KOPT-K1 (cell line): ENCODE data around the gene FUT1.
"Not testable (repeated sequence)": the region's sequence is repeated elsewhere in the genome, so short reads cannot be mapped to it uniquely, and the experiment has no call there.

Experiments
- H3K27ac ChIP-seq: fragments of 200-600 bp; sonication (generic); 2 replicates; pipeline ENCODE4 v1.5.1; 2016; ENCODE audit warnings: antibody characterized with exemption, mild to moderate bottlenecking, low read depth, low read length; ENCODE audit not compliant: poor library complexity, severe bottlenecking
- H3K36me3 ChIP-seq: fragments of 200-600 bp; sonication (generic); 2 replicates; pipeline ENCODE4 v1.5.1; 2017; ENCODE audit warnings: antibody characterized with exemption, mild to moderate bottlenecking, low read length, moderate library complexity; ENCODE audit not compliant: insufficient read depth
- H3K9me3 ChIP-seq: fragments of 200-600 bp; sonication (generic); 2 replicates; pipeline ENCODE4 v1.5.1; 2017; ENCODE audit warnings: antibody characterized with exemption, low read length, mild to moderate bottlenecking; ENCODE audit not compliant: insufficient read depth, poor library complexity, severe bottlenecking

The FUT1 gene

DNA sequence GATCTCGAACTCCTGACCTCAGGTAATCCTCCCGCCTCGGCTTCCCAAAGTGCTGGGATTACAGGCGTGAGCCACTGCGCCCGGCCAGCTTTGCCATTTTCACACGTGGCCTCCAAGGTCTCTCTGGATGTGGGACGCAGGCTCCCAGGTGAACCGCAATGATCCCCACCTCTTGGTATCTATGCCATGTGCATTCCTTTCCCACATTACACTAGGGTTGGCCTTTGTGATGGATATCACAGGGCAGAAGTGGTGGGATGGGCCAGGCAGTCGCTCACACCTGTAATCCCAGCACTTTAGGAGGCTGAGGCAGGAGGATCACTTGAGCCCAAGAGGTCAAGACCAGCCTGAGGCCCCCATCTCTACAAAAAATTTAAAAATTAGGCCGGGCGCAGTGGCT is 25.3 kb upstream of the FUT1 start:
- H3K36me3 ChIP-seq, result no peaks in the 10 kb centered on the region
- H3K27ac ChIP-seq, result no peak overlapping the region
- H3K9me3 ChIP-seq, result no peaks in the 10 kb centered on the region

DNA sequence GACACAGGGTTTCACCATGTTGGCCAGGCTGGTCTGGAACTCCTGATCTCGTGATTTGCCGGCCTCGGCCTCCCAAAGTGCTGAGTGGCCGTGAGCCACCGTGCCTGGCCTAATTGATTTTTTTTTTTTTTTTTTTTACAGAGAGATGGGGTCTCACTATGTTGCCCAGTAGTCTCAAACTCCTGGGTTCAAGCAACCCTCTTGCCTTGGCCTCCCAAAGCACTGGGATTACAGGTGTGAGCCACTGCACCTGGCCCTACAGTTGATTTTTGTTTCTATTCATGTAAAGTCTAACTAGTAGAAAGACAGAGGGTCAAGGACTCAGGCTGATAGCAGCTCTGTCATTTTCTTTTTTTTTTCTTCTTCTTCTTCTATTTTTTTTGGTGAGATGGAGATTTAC is 24.7 kb upstream of the FUT1 start:
- Histone ChIP-seq H3K27ac (no peak overlapping the region), H3K36me3 (no peaks in the 10 kb centered on the region), H3K9me3 (no peaks in the 10 kb centered on the region)

DNA sequence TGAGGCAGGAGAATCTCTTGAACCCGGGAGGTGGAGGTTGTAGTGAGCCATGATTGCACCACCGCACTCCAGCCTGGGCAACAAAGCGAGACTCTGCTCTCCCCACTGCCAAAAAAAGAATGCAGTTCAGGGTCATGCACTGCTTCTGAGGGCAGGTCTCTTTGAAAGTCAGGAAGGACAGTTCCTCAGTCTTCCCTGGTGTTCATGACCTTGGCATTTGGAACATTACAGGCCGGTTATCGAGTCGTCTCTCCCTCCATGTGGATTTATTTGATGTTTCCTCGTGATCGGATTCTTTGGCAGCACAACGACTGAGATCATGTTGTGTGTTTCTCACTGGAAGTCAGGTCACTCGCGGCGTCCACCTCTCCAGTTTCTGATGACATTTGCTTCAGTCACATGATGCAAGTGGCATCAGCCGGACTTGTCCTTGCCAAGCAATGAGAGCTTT is 20.1 kb upstream of the FUT1 start:
- H3K36me3 ChIP-seq, result no peaks in the 10 kb centered on the region
- H3K9me3 ChIP-seq, result no peaks in the 10 kb centered on the region
- H3K27ac ChIP-seq, result no peak overlapping the region

DNA sequence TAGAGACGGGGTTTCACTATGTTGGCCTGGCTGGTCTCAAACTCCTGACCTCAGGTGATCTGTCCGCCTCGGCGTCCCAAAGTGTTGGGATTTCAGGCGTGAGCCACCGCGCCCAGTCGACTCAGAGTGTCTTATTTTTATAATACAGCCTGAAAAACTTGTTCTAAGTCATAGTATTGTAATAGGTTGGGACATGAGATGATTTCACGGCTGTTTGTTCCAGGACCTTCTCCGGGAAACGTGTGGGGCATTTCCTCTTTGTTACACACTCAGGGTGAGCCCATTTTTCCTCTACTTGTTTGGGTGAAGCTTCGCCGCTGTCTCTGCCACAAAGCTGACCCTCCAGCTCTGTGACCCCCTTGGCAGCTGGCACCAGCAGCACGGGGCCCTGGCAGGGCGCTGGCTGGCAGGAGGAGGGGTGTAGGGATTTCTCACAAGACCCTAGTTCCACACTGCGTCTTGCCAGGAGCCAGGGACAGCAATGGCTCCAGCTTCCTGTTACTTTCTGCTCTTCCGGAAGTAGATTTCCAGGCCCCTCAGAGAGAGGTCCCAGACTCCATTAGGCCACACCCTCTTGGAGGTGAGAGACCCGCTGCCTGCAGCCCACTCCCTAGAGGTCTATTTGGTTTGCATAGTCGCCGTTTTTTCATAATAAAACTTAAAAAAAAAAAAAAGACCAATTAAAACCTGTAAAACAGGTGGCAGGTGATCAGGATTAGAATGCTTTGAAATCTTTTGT is 18.5 kb upstream of the FUT1 start:
- H3K27ac ChIP-seq, result no peak overlapping the region
- H3K36me3 ChIP-seq, result no peaks in the 10 kb centered on the region
- H3K9me3 ChIP-seq, result no peaks in the 10 kb centered on the region

DNA sequence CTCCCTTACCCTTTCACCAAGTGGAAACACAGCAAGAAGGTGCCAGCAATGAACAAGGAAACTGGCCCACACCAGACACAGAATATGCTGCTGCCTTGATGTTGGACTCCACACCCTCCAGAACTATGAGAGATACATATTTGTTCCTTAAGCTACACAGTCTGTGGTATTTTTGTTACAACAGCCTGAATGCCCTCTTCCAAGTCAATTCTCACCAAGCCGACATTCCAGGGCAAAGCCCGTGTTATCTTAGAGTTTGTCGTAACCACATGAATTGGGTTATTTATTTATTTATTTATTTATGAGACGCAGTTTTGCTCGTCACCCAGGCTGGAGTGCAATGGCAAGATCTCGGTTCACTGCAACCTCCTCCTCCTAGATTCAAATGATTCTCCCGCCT is 17.8 kb upstream of the FUT1 start:
- Histone ChIP-seq H3K9me3 (no peaks in the 10 kb centered on the region), H3K27ac (no peak overlapping the region), H3K36me3 (no peaks in the 10 kb centered on the region)

DNA sequence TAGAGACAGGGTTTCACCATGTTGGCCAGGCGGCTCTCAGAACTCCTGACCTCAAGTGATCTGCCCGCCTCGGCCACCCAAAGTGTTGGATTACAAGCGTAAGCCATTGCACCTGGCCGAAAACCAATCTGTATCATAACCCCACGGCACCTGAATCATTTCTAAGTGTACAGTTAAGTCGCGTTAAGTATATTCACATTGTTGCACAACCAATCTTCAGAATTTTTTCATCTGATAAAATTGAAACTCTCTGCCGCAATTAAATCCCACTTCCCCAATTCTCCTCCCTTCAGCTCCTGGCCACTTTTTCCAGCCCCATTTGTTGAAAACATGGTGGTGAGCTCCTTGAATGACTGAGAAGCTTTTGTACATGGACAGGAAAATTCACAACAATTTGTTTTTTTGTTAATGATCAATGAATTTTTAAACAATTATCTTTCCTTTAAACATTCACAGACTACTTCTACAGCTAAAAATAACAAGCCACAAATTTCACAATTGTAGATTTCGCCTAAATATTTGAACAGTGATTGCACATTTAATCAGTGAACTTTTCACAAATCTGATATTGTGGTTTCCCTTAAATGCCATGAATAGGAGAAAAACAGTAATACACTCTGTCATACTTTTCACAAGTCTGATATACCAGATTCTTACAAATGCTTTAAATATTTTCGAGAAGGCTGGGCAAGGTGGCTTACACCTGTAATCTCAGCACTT is 16.7 kb upstream of the FUT1 start:
- H3K36me3 ChIP-seq, result no peaks in the 10 kb centered on the region
- H3K27ac ChIP-seq, result no peak overlapping the region
- no peaks in the 10 kb centered on the region for H3K9me3 ChIP-seq

DNA sequence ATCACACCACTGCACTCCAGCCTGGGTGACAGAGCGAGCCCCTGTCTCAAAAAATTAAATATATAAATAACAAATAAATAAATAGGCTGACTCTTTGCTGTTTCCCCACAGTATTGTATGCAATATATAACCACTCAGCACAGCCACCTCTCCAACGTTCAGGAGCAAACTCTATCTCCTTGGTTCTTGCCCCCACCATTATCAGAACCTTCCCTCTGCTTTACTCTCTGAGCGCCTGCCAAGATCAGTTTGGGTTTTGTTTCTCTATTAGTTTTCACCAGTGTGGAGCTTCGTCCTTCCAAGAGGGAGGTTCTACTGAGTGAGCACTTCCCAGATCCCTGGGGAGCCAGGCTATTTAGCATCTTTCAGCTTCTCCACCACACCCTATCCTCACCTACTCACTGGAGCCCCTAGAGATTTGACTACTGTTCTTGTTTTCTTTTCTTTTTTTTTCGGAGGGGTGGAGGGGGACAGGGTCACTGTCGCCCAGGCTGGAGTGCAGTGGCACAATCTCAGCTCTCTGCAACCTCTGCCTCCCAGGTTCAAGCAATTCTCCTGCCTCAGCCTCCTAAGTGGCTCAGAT is 15.8 kb upstream of the FUT1 start:
- not testable (repeated sequence) for H3K9me3 ChIP-seq, H3K36me3 ChIP-seq, H3K27ac ChIP-seq

DNA sequence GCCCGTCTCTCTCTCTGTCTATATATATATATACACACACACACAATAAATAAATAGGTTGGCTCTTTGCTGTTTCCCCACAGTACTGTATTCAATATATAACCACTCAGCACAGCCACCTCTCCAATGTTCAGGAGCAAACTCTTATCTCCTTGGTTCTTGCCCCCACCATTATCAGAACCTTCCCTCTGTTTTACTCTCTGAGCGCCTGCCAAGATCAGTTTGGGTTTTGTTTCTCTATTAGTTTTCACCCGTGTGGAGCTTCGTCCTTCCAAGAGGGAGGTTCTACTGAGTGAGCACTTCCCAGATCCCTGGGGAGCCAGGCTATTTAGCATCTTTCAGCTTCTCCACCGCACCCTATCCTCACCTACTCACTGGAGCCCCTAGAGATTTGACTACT is 13.4 kb upstream of the FUT1 start:
- not testable (repeated sequence) for H3K36me3 ChIP-seq, H3K27ac ChIP-seq

DNA sequence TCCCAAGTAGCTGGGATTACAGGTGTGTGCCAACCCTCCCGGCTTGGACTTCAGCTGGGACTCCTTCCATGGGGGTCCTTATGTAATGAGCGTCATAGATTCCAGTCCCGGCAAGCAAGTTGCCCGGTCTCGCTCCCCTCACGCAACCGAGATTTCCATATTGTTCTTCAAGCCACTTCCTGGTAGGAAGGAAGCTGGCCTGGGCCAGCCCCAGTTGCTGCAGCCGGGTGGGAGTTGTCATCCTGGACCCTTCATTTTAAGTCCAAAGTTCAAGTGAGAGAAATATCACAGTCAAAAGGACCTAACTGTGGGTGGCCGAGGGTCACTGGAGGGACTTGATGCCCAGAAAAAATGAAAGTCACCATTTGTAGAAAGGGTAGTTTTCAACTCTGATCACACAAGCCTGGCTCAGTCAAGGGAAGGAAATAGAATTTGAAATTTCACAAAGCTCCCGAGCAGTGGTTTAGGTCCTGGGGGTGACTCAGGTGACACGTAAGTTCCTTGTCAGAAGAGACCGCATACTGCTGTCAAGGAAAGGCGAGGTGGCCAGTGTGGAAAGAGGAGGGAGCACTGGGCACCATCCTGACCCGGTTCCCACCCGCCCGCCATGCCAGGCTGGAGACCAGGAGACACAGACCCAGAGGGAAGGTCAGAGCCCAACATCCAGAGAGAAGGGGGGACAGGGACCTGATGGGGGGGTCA is 8.2 kb upstream of the FUT1 start:
- Histone ChIP-seq H3K27ac (no peak overlapping the region), H3K9me3 (no peaks in the 10 kb centered on the region), H3K36me3 (no peaks in the 10 kb centered on the region)

More for the DNA sequence above, 13.4 kb upstream of the FUT1 start:
- not testable (repeated sequence) for H3K9me3 ChIP-seq

DNA sequence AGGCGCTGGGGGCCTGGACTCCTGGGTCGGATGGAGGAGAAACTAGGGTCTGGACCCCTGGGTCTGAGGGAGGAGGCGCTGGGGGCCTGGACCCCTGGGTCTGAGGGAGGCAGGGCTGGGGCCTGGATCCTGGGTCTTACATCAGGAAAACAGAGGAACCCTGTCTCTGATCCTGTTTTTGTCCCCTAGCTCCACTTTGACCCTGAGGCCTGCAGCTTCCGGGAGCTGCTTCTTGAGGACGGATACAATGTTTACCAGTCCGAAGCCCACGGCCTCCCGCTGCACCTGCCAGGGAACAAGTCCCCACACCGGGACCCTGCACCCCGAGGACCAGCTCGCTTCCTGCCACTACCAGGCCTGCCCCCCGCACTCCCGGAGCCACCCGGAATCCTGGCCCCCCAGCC is 5.3 kb upstream of the FUT1 start:
- Histone ChIP-seq H3K9me3 (no peaks in the 10 kb centered on the region), H3K36me3 (no peaks in the 10 kb centered on the region), H3K27ac (no peak overlapping the region)

DNA sequence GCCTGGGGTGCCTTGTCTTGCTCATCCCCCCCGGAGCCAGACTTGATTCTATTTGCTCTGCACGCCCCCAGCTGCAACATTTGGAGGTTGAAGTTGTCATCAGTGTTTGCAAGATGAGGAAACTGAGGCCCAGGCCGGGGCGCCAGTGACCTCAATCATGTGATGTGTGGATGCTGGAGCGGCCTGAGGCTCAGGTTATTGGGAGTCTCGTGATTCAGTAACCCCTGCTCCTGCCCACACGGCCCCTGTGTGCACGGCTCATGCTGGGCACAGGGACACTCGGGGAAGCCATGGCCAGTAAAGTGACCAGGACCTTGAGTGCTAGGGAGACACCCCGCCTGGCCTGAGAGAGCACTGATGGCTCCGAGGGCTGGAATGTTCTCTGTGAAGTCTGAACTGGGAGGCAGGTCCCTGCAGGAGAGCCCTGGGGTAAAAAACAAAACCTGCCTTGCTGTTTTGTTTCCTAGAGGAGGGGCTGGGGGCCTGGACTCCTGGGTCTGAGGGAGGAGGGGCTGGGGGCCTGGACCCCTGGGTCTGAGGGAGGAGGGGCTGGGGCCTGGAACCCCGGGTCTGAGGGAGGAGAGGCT is 4.7 kb upstream of the FUT1 start:
- H3K27ac ChIP-seq, result no peak overlapping the region
- no peaks in the 10 kb centered on the region for H3K36me3 ChIP-seq

DNA sequence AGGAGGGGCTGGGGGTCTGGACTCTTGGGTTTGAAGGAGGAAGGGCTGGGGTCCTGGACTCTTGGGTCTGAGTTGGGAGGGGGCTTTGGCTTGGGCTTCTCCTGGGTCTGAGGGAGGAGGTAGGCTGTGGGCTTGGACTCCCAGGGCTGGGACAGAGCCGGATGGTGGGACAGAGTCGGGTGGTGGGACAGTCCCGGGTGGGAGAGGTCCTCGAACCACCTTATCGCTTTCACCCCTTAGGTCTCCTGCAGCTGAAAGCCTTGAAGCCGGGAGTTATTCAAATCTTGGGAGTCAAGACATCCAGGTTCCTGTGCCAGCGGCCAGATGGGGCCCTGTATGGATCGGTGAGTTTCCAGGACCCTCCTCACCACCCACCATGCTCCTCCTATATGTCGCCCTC is 4.2 kb upstream of the FUT1 start:
- Histone ChIP-seq H3K36me3 (no peaks in the 10 kb centered on the region), H3K27ac (no peak overlapping the region), H3K9me3 (no peaks in the 10 kb centered on the region)

More for the DNA sequence above, 4.7 kb upstream of the FUT1 start:
- no peaks in the 10 kb centered on the region for H3K9me3 ChIP-seq

DNA sequence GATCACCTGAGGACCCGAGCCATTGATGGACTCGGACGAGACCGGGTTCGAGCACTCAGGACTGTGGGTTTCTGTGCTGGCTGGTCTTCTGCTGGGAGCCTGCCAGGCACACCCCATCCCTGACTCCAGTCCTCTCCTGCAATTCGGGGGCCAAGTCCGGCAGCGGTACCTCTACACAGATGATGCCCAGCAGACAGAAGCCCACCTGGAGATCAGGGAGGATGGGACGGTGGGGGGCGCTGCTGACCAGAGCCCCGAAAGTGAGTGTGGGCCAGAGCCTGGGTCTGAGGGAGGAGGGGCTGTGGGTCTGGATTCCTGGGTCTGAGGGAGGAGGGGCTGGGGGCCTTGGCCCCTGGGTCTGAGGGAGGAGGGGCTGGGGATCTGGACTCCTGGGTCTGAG is 3.8 kb upstream of the FUT1 start:
- Histone ChIP-seq H3K36me3 (no peaks in the 10 kb centered on the region), H3K9me3 (no peaks in the 10 kb centered on the region), H3K27ac (no peak overlapping the region)

DNA sequence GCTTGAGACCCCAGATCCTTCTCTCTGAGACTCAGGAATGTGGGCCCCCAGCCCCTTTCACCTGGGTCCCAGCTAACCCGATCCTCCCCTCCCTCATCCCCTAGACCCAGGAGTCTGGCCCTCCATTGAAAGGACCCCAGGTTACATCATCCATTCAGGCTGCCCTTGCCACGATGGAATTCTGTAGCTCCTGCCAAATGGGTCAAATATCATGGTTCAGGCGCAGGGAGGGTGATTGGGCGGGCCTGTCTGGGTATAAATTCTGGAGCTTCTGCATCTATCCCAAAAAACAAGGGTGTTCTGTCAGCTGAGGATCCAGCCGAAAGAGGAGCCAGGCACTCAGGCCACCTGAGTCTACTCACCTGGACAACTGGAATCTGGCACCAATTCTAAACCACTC is 3.3 kb upstream of the FUT1 start:
- no peaks in the 10 kb centered on the region for H3K36me3 ChIP-seq
- H3K9me3 ChIP-seq, result no peaks in the 10 kb centered on the region
- no peak overlapping the region for H3K27ac ChIP-seq

DNA sequence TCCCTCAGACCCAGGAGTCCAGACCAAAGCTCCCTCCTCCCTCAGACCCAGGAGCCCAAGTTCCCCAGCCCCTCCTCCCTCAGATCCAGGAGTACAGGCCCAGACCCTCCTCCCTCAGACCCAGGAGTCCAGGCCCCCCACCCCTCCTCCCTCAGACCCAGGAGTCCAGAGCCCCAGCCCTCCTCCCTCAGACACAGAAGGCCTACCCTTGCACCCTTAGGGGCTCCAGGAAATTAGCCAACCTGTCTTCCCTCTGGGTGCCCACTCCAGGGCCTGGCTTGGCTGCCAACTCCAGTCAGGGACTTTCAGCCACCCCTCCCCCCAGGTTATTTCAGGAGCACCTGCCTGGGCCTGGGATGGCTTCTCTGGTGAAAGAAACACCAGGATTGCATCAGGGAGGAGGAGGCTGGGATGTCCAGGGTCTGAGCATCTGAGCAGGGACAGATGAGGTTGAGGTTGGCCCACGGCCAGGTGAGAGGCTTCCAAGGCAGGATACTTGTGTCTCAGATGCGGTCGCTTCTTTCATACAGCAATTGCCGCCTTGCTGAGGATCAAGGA is 2.7 kb upstream of the FUT1 start, which contains the start of gene FGF21:
FGF21 (plus strand) TSS at position 441 of the 558 bp plus-strand sequence. CDS start 713 bp downstream, outside the sequence.
- Histone ChIP-seq H3K27ac (no peak within 1 kb of the TSS), H3K9me3 (no peaks in the 10 kb centered on the region), H3K36me3 (no peaks in the 10 kb centered on the region)
